Memory B cell (primary cell): ENCODE data around the gene HLA-B.

Experiments
- ATAC-seq: fragments of 150-1000 bp; cut with Tn5 transposase; 2 replicates; pipeline ENCODE4 v1.10.0; 2021; ENCODE audit warnings: low read depth, mild to moderate bottlenecking, moderate library complexity
- DNase-seq, 2 donors: peaks; one replicate each; pipeline ENCODE4 v3.0.0; 2022; ENCODE audit warnings: low spot score in 2 of 2
- H3K27ac Mint-ChIP-seq: one replicate; pipeline ENCODE4 v1.8.0; 2022; ENCODE audit warnings: mild to moderate bottlenecking, moderate library complexity, mixed read lengths
- H3K27me3 Mint-ChIP-seq: one replicate; pipeline ENCODE4 v1.8.0; 2022; ENCODE audit warnings: mixed read lengths
- H3K36me3 Mint-ChIP-seq: one replicate; pipeline ENCODE4 v1.8.0; 2022; ENCODE audit warnings: mild to moderate bottlenecking, mixed read lengths
- H3K4me1 Mint-ChIP-seq: one replicate; pipeline ENCODE4 v1.8.0; 2022; ENCODE audit warnings: mixed read lengths
- H3K4me3 Mint-ChIP-seq: one replicate; pipeline ENCODE4 v1.8.0; 2022; ENCODE audit warnings: mild to moderate bottlenecking, moderate library complexity, mixed read lengths
- H3K9me3 Mint-ChIP-seq: one replicate; pipeline ENCODE4 v1.8.0; 2022; ENCODE audit warnings: mixed read lengths

HLA-B gene

GRCh38 chr6:31368461-31368860 is 11.5 kb upstream of the HLA-B start:
- no peak for DNase-seq
- ATAC-seq = no peak
- Mint-ChIP-seq H3K27ac (no peak overlapping the region), H3K4me3 (no peak overlapping the region), H3K36me3 (no peaks in the 10 kb centered on the region), H3K9me3 (no peaks in the 10 kb centered on the region), H3K4me1 (peaks cover 4% of the 10 kb centered on the region), H3K27me3 (peaks cover 13% of the 10 kb centered on the region)

- H3K9me3 Mint-ChIP-seq = no peaks in the 10 kb centered on the region
- no peaks in the 10 kb centered on the region for H3K36me3 Mint-ChIP-seq
- DNase-seq = peak; percentile 74 to 91
- peaks cover 13% of the 10 kb centered on the region for H3K27me3 Mint-ChIP-seq
- H3K4me3 Mint-ChIP-seq = peak overlapping the region; percentile 81
- peak overlapping the region; percentile 58 for H3K27ac Mint-ChIP-seq
- ATAC-seq = peak; percentile 97
- H3K4me1 Mint-ChIP-seq = peaks cover 4% of the 10 kb centered on the region
These were observed 9.9 kb upstream of the HLA-B start for GRCh38 chr6:31366693-31367470.

GRCh38 chr6:31365864-31366263 is 8.9 kb upstream of the HLA-B start:
- Mint-ChIP-seq H3K36me3 (no peaks in the 10 kb centered on the region), H3K27ac (no peak overlapping the region), H3K4me1 (peaks cover 5% of the 10 kb centered on the region), H3K9me3 (peaks cover under 1% of the 10 kb centered on the region), H3K27me3 (peaks cover 14% of the 10 kb centered on the region), H3K4me3 (peak overlapping the region; percentile 63)
- no peak for ATAC-seq
- DNase-seq = no peak

GRCh38 chr6:31363811-31364210 is 6.8 kb upstream of the HLA-B start:
- DNase-seq = no peak
- H3K9me3 Mint-ChIP-seq = peaks cover 3% of the 10 kb centered on the region
- H3K27me3 Mint-ChIP-seq = peaks cover 6% of the 10 kb centered on the region
- no peak overlapping the region for H3K27ac Mint-ChIP-seq
- ATAC-seq = no peak
- H3K36me3 Mint-ChIP-seq = no peaks in the 10 kb centered on the region
- no peak overlapping the region for H3K4me3 Mint-ChIP-seq
- peaks cover 11% of the 10 kb centered on the region for H3K4me1 Mint-ChIP-seq

GRCh38 chr6:31362751-31363150 is 5.8 kb upstream of the HLA-B start:
- H3K27me3 Mint-ChIP-seq = peaks cover 5% of the 10 kb centered on the region
- ATAC-seq (no peak), DNase-seq (no peak)
- no peak overlapping the region for H3K27ac Mint-ChIP-seq
- peaks cover 3% of the 10 kb centered on the region for H3K9me3 Mint-ChIP-seq
- H3K4me3 Mint-ChIP-seq = no peak overlapping the region
- no peaks in the 10 kb centered on the region for H3K36me3 Mint-ChIP-seq
- H3K4me1 Mint-ChIP-seq = peaks cover 19% of the 10 kb centered on the region

- no peak for DNase-seq
- no peak overlapping the region for H3K27ac Mint-ChIP-seq
- H3K27me3 Mint-ChIP-seq = peaks cover 2% of the 10 kb centered on the region
- no peak overlapping the region for H3K4me3 Mint-ChIP-seq
- H3K9me3 Mint-ChIP-seq = peaks cover 3% of the 10 kb centered on the region
- ATAC-seq = no peak
- H3K4me1 Mint-ChIP-seq = peaks cover 26% of the 10 kb centered on the region
- H3K36me3 Mint-ChIP-seq = peaks cover 18% of the 10 kb centered on the region
These were observed 2.6 kb upstream of the HLA-B start for GRCh38 chr6:31359581-31359980.

GRCh38 chr6:31358302-31358701 is 1.3 kb upstream of the HLA-B start:
- ATAC-seq (no peak), DNase-seq (no peak)
- H3K27me3 Mint-ChIP-seq = peaks cover 2% of the 10 kb centered on the region
- H3K9me3 Mint-ChIP-seq = peaks cover 3% of the 10 kb centered on the region
- H3K36me3 Mint-ChIP-seq = peaks cover 26% of the 10 kb centered on the region
- peak overlapping the region; percentile 95 for H3K4me3 Mint-ChIP-seq
- H3K27ac Mint-ChIP-seq = peak overlapping the region; percentile 100
- peaks cover 35% of the 10 kb centered on the region for H3K4me1 Mint-ChIP-seq

GRCh38 chr6:31357886-31358285 is 907 bp upstream of the HLA-B start:
- no peak for ATAC-seq
- peak overlapping the region; percentile 95 for H3K4me3 Mint-ChIP-seq
- H3K9me3 Mint-ChIP-seq = peaks cover 3% of the 10 kb centered on the region
- peaks cover 2% of the 10 kb centered on the region for H3K27me3 Mint-ChIP-seq
- peaks cover 38% of the 10 kb centered on the region for H3K4me1 Mint-ChIP-seq
- H3K27ac Mint-ChIP-seq = peak overlapping the region; percentile 100
- H3K36me3 Mint-ChIP-seq = peaks cover 28% of the 10 kb centered on the region
- DNase-seq = no peak

- DNase-seq (peak; percentile 51 to 53), ATAC-seq (peak; percentile 6)
- Mint-ChIP-seq H3K27ac (peak overlapping the region; percentile 100), H3K27me3 (peaks cover 2% of the 10 kb centered on the region), H3K9me3 (peaks cover 3% of the 10 kb centered on the region), H3K4me3 (peak overlapping the region; percentile 95), H3K4me1 (peaks cover 49% of the 10 kb centered on the region), H3K36me3 (peaks cover 36% of the 10 kb centered on the region)
These were observed 598 bp downstream of the HLA-B start for GRCh38 chr6:31356216-31356945.

- Mint-ChIP-seq H3K4me3 (peak overlapping the region; percentile 79), H3K27me3 (no peaks in the 10 kb centered on the region), H3K27ac (peak overlapping the region; percentile 92), H3K9me3 (no peaks in the 10 kb centered on the region), H3K4me1 (peaks cover 55% of the 10 kb centered on the region), H3K36me3 (peaks cover 36% of the 10 kb centered on the region)
- ATAC-seq (no peak), DNase-seq (no peak)
These were observed 1.4 kb downstream of the HLA-B start for GRCh38 chr6:31355583-31355948.

GRCh38 chr6:31354864-31355582 is 2.0 kb downstream of the HLA-B start:
- no peaks in the 10 kb centered on the region for H3K9me3 Mint-ChIP-seq
- DNase-seq (no peak), ATAC-seq (no peak)
- no peaks in the 10 kb centered on the region for H3K27me3 Mint-ChIP-seq
- peaks cover 36% of the 10 kb centered on the region for H3K36me3 Mint-ChIP-seq
- peaks cover 60% of the 10 kb centered on the region for H3K4me1 Mint-ChIP-seq
- H3K4me3 Mint-ChIP-seq = peak overlapping the region; percentile 79
- H3K27ac Mint-ChIP-seq = peak overlapping the region; percentile 92

GRCh38 chr6:31354158-31354863 is 2.7 kb downstream of the HLA-B start:
- Mint-ChIP-seq H3K36me3 (peaks cover 36% of the 10 kb centered on the region), H3K27ac (peak overlapping the region; percentile 92), H3K4me3 (peak overlapping the region; percentile 79), H3K9me3 (no peaks in the 10 kb centered on the region), H3K4me1 (peaks cover 63% of the 10 kb centered on the region), H3K27me3 (no peaks in the 10 kb centered on the region)
- no peak for DNase-seq
- no peak for ATAC-seq

GRCh38 chr6:31353384-31353945 is 3.5 kb downstream of the HLA-B start:
- Mint-ChIP-seq H3K36me3 (peaks cover 36% of the 10 kb centered on the region), H3K4me3 (peak overlapping the region; percentile 79), H3K4me1 (peaks cover 61% of the 10 kb centered on the region), H3K9me3 (no peaks in the 10 kb centered on the region), H3K27me3 (no peaks in the 10 kb centered on the region), H3K27ac (peak overlapping the region; percentile 92)
- ATAC-seq (no peak), DNase-seq (no peak)
